Right ventricle myocardium superior (tissue), 1 donor: ENCODE data around the gene TCP11L1. TPM values are rescaled to one million over a fixed set of nuclear protein-coding genes. Genes with fewer than 3 reads are reported as not detected.
"Not testable (repeated sequence)": the region's sequence is repeated elsewhere in the genome, so short reads cannot be mapped to it uniquely, and the experiment has no call there.

Experiments
- ATAC-seq: fragments of 200-7000 bp; cut with Tn5 transposase; one replicate; pipeline ENCODE4 v1.9.1; 2020; ENCODE audit warnings: mild to moderate bottlenecking; ENCODE audit not compliant: poor library complexity
- DNase-seq: peaks from one replicate; pipeline ENCODE4 v3.0.0-alpha.2; 2020
- intact Hi-C: fragments of 100-400 bp; cut with DNase I; formaldehyde crosslinking; loops from one replicate; pipeline ENCODE4 v1.11.2; 2022
- total RNA-seq: library from RNA; stranded (reverse); fragmentation: NEBNext Ultra II Directional; extraction: Animal tissue kit (Norgen Biotek cat#: 25700); gene quantifications from one replicate; pipeline ENCODE4 v1.2.1, GENCODE V29; 2021
- donor health status: DM: no; HTN: yes; CAD: no; lungs with severe emphysema.

The TCP11L1 gene
- total RNA-seq, 1 donor from 2014 or later: 5.4 TPM

GRCh38 chr11:33060271-33060670, 20.9 kb downstream of the TCP11L1 start:
- ATAC-seq (no peak), DNase-seq (no peak)
- intact Hi-C loops: loop anchor here (10.0 kb wide), 1 partner anchor 245 kb away; no protein-coding TSS in a partner anchor

GRCh38 chr11:33062137-33062536, 22.8 kb downstream of the TCP11L1 start:
- ATAC-seq (no peak), DNase-seq (no peak)
- intact Hi-C loops: loop anchor here (10.0 kb wide), 1 partner anchor 247 kb away; no protein-coding TSS in a partner anchor

- DNase-seq (no peak), ATAC-seq (no peak)
- intact Hi-C loops: loop anchor here (10.0 kb wide), 1 partner anchor 249 kb away; no protein-coding TSS in a partner anchor
Measured at GRCh38 chr11:33063326-33063881, 24.0 kb downstream of the TCP11L1 start.

- ATAC-seq: peak; percentile 47
- DNase-seq: no peak
- intact Hi-C loops: loop anchor here (2.0 to 10.0 kb wide), 2 partner anchors 103 to 249 kb away; no protein-coding TSS in a partner anchor
Measured at GRCh38 chr11:33064033-33064825, 24.9 kb downstream of the TCP11L1 start.

- intact Hi-C loops: loop anchor here (2.0 to 10.0 kb wide), 2 partner anchors 104 to 250 kb away; no protein-coding TSS in a partner anchor
- DNase-seq (no peak), ATAC-seq (no peak)
Measured at GRCh38 chr11:33064866-33065265, 25.5 kb downstream of the TCP11L1 start.

GRCh38 chr11:33065445-33066178, 26.2 kb downstream of the TCP11L1 start:
- peak; percentile 77 for DNase-seq
- intact Hi-C loops: loop anchor here (2.0 to 10.0 kb wide), 2 partner anchors 105 to 251 kb away; no protein-coding TSS in a partner anchor

GRCh38 chr11:33067294-33067693, 27.9 kb downstream of the TCP11L1 start:
- ATAC-seq (no peak), DNase-seq (no peak)
- intact Hi-C loops: loop anchor here (10.0 kb wide), 1 partner anchor 252 kb away; no protein-coding TSS in a partner anchor

More at GRCh38 chr11:33065445-33066178, 26.2 kb downstream of the TCP11L1 start:
- ATAC-seq: peak; percentile 84

GRCh38 chr11:33068611-33069340, 29.4 kb downstream of the TCP11L1 start:
- ATAC-seq: no peak
- DNase-seq: no peak
- intact Hi-C loops: loop anchor here (10.0 kb wide), 1 partner anchor 254 kb away; no protein-coding TSS in a partner anchor

GRCh38 chr11:33072465-33072864, 33.1 kb downstream of the TCP11L1 start:
- intact Hi-C loops: no loop called here
- DNase-seq (no peak), ATAC-seq (no peak)

- DNase-seq (no peak), ATAC-seq (no peak)
- intact Hi-C loops: no loop called here
Measured at GRCh38 chr11:33083918-33084317, 44.5 kb downstream of the TCP11L1 start.

- intact Hi-C loops: no loop called here
- ATAC-seq (no peak), DNase-seq (no peak)
Measured at GRCh38 chr11:33086017-33086416, 46.6 kb downstream of the TCP11L1 start.

- ATAC-seq (no peak), DNase-seq (no peak)
- intact Hi-C loops: no loop called here
Measured at GRCh38 chr11:33089776-33090175, 50.4 kb downstream of the TCP11L1 start.

- ATAC-seq: no peak
- no peak for DNase-seq
- intact Hi-C loops: no loop called here
Measured at GRCh38 chr11:33094157-33094556, 54.8 kb downstream of the TCP11L1 start.

GRCh38 chr11:33103836-33104235, 64.5 kb downstream of the TCP11L1 start:
- ATAC-seq (no peak), DNase-seq (no peak)
- intact Hi-C loops: no loop called here

GRCh38 chr11:33109294-33109895, 70.0 kb downstream of the TCP11L1 start:
- intact Hi-C loops: no loop called here
- ATAC-seq: no peak
- no peak for DNase-seq

GRCh38 chr11:33110083-33110482, 70.7 kb downstream of the TCP11L1 start:
- ATAC-seq (peak; percentile 65), DNase-seq (no peak)
- intact Hi-C loops: no loop called here

GRCh38 chr11:33116535-33116934, 77.2 kb downstream of the TCP11L1 start:
- intact Hi-C loops: no loop called here
- DNase-seq: no peak
- ATAC-seq: no peak

- ATAC-seq, intact Hi-C loops: not testable (repeated sequence)
Measured at GRCh38 chr11:33122696-33123095, 83.3 kb downstream of the TCP11L1 start.

More at GRCh38 chr11:33122696-33123095, 83.3 kb downstream of the TCP11L1 start:
- DNase-seq: not testable (repeated sequence)
